NT2/D1 (cell line): Measurements from ENCODE around the gene SLC35E2B.
"Not testable (repeated sequence)": the region's sequence is repeated elsewhere in the genome, so short reads cannot be mapped to it uniquely, and the experiment has no call there.

Experiments
- DNase-seq: peaks from one replicate; pipeline ENCODE4 v3.0.0-alpha.2; 2011; ENCODE audit warnings: low read depth, low spot score
- H3K27me3 ChIP-seq: 2 replicates; pipeline ENCODE4 v1.6.0; 2011; ENCODE audit warnings: mild to moderate bottlenecking; ENCODE audit not compliant: insufficient read length, insufficient read depth
- H3K36me3 ChIP-seq: 2 replicates; pipeline ENCODE4 v1.6.1; 2011; ENCODE audit warnings: mild to moderate bottlenecking, low read length, mixed read lengths; ENCODE audit not compliant: insufficient read depth, insufficient read length
- H3K4me1 ChIP-seq: 2 replicates; pipeline ENCODE4 v1.5.1; 2011; ENCODE audit not compliant: insufficient read depth, insufficient read length
- H3K4me3 ChIP-seq: 2 replicates; pipeline ENCODE4 v1.5.1; 2011; ENCODE audit warnings: low read depth; ENCODE audit not compliant: insufficient read length
- H3K9ac ChIP-seq: 2 replicates; pipeline ENCODE4 v1.6.0; 2011; ENCODE audit warnings: low read depth; ENCODE audit not compliant: insufficient read length
- H3K9me3 ChIP-seq: 2 replicates; pipeline ENCODE4 v1.5.1; 2011; ENCODE audit warnings: mild to moderate bottlenecking, low read length; ENCODE audit not compliant: insufficient read depth
- SUZ12 ChIP-seq: IDR thresholded peaks from 2 replicates; pipeline ENCODE4 v1.6.1; 2011; ENCODE audit not compliant: insufficient read length, insufficient read depth; ENCODE audit errors: extremely low read depth
- YY1 ChIP-seq: IDR thresholded peaks from 2 replicates; pipeline ENCODE4 v1.6.1; 2011; ENCODE audit not compliant: insufficient read length, insufficient read depth
- ZNF274 ChIP-seq: IDR thresholded peaks from 2 replicates; pipeline ENCODE4 v1.6.1; 2011; ENCODE audit warnings: mild to moderate bottlenecking, low read depth, low read length

SLC35E2B gene

DNA sequence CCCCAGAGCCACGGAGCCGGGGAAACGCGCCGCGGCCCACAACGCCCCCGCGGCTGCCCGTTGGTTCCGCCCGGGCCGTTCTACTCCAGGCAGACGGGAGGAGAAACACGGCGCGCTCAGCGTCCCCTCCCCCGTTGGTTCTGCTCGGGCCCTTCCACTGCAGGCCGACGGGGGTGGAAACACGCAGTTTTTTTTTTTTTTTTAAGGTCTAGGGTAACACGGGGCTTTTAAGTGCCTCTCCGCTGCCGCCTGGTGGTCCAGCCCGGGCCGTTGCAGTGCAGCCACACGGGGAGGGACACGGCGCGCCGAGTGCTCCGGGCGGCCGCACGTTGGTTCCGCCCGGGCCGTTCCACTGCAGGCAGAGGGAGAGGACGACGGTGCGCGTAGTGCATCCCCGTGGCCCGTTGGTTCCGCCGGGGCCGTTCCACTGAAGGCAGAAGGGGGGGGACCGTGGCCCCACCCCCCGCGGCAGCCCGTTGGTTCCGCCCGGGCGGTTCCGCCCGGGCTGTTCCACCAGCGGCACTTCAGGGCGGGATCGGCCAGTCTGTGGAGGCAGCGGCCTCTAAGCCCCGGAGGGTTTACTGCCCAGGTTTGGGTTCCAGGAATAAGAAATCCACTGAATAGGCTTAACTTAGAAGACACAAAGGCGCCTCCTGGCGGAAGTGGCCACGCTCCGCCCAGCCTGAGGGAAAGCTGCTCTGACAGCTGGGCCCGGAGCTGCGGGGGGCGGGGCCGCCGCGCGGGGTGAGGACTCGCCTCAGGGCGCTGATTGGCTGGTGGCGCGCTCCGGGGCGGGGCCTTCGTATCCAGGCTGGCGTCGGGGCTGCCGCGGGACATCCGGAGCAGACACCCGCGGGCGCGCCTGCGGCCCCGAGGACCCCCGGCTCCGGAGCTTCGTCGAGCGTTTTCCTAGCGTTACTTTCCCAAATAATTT lies at the start of gene SLC35E2B:
SLC35E2B (minus strand) TSS at position 82 of the 934 bp plus-strand sequence. CDS start 16,096 bp downstream, outside the sequence.
- H3K9me3 ChIP-seq, H3K4me1 ChIP-seq, H3K9ac ChIP-seq, H3K27me3 ChIP-seq, H3K36me3 ChIP-seq: not testable (repeated sequence)
- peak within 1 kb of the TSS; percentile 18 for H3K4me3 ChIP-seq
- DNase-seq, result peak; percentile 20

DNA sequence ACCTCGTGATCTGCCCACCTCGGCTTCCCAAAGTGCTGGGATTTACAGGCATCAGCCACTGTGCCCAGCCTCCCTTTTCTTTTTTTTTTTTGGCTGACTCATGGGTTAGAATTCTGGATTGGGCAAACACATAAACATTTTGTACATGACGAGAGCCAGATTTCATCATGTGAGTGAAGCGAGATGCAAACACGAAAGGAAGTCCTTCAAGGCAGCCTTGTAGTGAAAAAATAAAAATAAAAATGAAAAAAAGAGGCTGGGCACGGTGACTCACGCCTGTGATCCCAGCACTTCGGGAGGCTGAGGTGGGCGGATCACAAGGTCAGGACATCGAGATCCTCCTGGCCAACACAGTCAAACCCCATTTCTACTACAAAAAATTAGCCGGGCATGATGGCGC lies 48.4 kb upstream of the SLC35E2B start:
- H3K36me3 ChIP-seq, H3K4me1 ChIP-seq, DNase-seq, H3K27me3 ChIP-seq, H3K9me3 ChIP-seq, H3K9ac ChIP-seq, H3K4me3 ChIP-seq: not testable (repeated sequence)

DNA sequence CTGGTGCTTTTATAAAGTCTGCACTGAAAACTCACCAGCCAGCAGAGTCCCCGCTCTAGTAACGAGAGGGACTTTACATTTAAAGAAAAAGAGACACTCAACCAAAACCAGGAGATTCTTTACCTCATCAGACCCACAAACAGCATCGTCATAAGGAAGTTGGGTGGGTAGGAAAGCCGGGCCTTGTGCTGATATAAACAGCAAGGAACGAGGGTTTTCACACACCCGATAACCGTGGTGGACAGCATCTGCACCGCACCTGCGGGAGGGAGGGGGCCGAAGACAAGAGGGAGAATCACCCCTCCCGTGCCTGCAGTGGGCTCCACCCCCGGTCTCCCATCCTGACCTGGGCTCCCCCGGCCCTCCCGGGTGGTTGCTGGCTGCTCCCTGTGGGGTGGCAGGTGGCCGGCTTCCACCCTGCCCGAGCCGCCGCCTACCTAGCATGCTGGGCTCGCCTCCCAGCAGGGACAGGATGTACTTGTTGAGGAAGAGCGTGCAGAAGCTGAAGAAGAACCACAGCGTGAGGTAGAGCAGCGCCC lies 46.3 kb upstream of the SLC35E2B start:
- H3K27me3 ChIP-seq, H3K9ac ChIP-seq, H3K36me3 ChIP-seq, H3K9me3 ChIP-seq, H3K4me3 ChIP-seq, H3K4me1 ChIP-seq, DNase-seq: not testable (repeated sequence)

DNA sequence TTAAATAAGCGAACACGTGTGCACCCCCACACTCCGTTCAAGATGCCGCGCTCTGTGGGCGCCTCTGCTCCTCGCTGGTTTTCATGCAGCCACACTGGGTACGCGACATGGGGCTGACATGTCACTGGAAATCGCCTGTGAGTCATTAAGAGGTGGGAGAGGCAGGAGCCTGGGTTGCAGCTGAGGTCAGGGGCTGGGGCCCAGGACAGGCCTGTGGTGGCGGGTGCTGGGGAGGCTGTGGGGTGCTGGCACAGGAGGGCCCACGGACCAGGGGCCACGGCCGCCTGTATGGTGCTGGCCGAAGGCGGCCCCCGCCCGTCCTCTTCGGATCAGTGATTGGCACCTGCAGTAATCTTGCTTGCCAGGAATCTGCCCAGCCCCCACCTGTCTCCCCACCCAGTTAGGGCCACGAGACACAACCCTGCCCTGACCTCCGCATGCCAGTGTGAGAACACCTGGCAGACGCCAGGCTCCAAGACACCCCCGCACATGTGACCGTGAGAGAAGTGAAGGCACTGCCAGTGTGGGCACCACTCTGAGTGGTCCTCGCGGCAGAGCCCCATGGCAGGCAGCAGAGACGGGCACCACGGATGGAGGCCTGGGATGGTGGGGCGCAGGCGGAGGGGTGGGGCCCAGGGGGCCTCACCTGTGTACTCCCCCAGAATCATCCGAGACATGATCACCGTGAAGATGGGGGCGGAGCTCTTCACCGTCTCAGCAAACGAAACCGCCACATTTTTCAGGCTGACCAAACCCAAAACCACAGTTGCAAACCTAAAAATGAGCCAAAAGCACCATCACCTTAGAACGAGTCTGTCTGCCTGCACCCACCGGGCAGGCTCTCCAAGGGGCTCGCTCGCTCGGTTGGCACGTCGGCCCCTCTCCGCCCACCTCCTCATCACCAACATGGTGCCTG lies 45.3 kb upstream of the SLC35E2B start:
- not testable (repeated sequence) for H3K4me3 ChIP-seq, H3K4me1 ChIP-seq, H3K36me3 ChIP-seq, DNase-seq, H3K9me3 ChIP-seq, H3K9ac ChIP-seq, H3K27me3 ChIP-seq

DNA sequence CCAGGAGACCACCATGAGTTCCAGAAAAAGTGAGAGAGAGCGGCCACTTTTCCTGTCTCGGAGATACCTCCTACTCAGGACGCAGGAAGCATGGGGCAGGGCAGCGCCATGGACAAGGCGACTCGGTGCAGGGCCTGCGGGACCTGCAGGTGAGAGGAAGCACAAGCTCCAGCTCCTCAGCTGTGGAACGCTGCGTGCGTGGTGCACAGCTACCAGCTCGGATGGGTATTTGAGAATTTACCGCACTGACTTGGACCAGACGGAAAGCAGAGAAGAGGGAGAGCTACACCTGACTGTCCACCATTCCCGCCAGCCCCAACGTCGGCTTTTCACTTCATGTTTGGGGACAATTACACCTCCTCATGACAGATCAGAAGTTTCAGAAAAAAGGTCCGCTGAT lies 39.8 kb upstream of the SLC35E2B start:
- Histone ChIP-seq H3K4me3 (no peak overlapping the region), H3K4me1 (no peaks in the 10 kb centered on the region), H3K27me3 (no peaks in the 10 kb centered on the region), H3K36me3 (peaks cover 23% of the 10 kb centered on the region), H3K9me3 (no peaks in the 10 kb centered on the region), H3K9ac (no peak overlapping the region)
- no peak for DNase-seq
- TF ChIP-seq SUZ12 (no peak), YY1 (no peak), ZNF274 (no peak)

DNA sequence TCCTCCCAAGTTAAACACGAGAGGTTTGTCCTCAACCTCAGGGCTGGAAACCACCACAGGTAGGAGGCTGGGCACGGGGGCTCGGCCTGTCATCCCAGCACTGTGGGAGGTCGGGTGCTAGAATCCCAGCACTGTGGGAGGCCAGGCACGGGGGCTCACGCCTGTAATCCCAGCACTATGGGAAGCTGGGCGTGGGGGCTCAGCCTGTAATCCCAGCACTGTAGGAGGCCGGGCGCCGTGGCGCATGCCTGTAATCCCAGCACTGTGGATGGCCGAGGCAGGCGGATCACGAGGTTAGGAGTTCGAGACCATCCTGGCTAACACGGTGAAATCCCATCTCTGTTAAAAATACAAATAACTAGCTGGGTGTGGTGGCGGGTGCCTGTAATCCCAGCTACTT lies 38.3 kb upstream of the SLC35E2B start:
- H3K36me3 ChIP-seq, result peaks cover 23% of the 10 kb centered on the region
- DNase-seq, result no peak
- no peaks in the 10 kb centered on the region for H3K4me1 ChIP-seq
- no peak overlapping the region for H3K9ac ChIP-seq
- no peaks in the 10 kb centered on the region for H3K9me3 ChIP-seq
- no peak for TF ChIP-seq ZNF274
- no peak for TF ChIP-seq YY1
- no peaks in the 10 kb centered on the region for H3K27me3 ChIP-seq
- H3K4me3 ChIP-seq, result no peak overlapping the region

DNA sequence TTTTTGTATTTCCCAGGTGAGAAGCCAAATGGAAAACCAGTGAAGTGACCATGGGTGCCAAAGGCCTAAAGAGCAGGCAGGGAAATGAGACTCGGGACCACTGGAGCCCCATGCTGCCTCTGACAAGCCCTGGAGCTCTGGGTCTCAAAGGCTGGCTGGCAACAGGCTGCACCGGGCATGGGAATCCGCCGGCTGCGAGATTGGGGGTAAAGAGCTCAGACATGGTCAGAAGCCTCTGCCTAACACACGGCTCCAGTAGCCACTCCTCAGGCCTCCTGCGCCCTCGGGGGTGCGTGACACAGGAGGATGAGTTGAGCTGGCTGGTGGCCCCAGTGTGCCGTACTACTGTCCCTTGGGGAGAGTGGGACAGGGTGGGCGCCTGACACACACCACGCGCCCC lies 37.6 kb upstream of the SLC35E2B start:
- not testable (repeated sequence) for DNase-seq, H3K4me1 ChIP-seq, H3K9me3 ChIP-seq, H3K9ac ChIP-seq, H3K27me3 ChIP-seq, H3K4me3 ChIP-seq
- peaks cover 21% of the 10 kb centered on the region for H3K36me3 ChIP-seq

DNA sequence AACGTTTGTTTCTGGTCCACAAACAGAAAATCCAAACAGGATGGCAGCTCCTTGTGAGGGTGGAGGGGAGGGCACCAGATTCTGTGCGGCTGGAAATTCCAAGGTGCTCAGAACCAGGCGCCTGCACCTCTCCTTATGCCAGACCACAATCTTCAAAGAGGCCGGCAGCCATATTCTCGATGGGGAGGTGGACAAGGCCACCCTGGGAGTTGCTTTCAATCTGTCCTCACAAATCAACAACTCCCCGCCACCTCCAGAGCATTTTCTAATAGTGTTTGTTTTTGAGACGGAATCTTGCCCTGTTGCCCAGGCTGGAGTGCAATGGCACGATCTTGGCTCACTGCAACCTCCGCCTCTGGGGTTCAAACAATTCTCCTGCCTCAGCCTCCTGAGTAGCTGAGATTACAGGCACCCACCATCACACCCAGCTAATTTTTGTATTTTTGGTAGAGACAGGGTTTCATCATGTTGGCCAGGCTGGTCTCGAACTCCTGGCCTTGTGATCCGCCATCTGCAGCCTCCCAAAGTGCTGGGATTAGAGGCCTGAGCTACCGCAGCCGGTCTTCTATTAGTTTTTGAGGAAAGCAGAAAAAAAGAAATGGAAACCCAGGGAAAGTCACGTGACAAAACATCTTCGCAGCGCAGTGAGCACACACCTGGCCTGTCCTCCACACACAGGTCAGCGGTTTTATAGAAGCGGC lies 36.7 kb upstream of the SLC35E2B start:
- not testable (repeated sequence) for H3K27me3 ChIP-seq, H3K9me3 ChIP-seq, H3K9ac ChIP-seq, DNase-seq, H3K4me1 ChIP-seq, H3K4me3 ChIP-seq
- peaks cover 18% of the 10 kb centered on the region for H3K36me3 ChIP-seq

DNA sequence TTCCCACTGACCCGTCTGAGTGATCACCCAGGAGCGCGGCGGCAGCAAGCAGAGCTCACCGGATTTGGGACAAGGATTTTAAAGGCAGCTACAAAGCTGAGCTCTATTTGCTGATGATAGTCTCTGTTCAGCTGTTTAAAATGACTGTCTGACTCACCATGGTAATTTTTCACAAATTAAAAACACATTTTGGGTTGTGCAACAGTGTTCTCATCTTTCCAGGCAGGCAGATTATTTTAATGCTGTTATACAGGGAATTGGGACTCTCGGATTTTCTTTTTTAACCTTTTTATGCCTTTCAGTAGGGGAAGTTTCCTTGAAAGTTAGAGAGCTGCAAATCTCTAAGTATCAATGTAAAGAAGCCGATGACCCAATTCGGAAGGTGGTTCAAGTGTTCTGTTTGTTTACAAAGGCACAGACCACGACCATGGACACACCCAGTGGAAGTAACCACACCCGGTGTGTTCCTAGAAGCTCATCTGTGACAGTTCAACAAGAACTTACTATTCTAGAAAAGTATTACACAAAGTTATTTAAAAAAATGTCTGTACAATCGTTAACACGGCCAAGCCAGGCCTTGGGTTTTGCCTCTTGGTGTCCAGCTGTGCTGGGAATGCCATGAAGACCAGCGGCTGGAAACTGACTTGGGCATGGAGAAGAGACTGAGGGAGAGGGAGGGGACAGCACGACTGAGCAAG lies 35.9 kb upstream of the SLC35E2B start:
- not testable (repeated sequence) for H3K4me3 ChIP-seq, H3K4me1 ChIP-seq, H3K9me3 ChIP-seq, DNase-seq, H3K9ac ChIP-seq, H3K27me3 ChIP-seq
- H3K36me3 ChIP-seq, result peaks cover 16% of the 10 kb centered on the region

DNA sequence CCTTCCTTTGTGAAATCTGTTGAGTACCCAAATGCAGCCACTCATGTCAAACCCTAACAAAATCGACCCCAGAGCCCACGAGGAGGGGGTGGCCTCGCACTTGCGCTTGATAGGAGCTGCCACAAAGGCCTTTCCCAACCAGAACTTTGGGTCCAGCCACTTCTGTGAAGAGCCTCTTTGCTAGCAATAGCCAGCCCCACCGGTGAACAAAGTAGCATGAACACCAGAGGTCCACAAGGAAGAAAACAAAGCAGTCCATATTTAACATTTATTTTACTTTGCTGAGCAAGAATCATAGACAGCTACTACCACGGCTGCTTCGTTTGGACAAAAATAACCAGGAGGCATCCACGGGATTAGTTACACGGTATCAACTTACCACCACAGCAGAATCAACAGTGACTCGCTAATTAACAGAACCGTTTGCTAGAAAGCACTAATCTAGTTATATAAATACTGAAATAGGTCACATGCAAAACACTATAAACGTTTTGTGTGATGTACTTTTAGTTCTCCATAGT lies 34.6 kb upstream of the SLC35E2B start:
- not testable (repeated sequence) for H3K4me1 ChIP-seq, DNase-seq, H3K9me3 ChIP-seq, H3K27me3 ChIP-seq, H3K4me3 ChIP-seq, H3K9ac ChIP-seq, H3K36me3 ChIP-seq
